ENCODE data around the gene ABI2.
"Not testable (repeated sequence)": the region's sequence is repeated elsewhere in the genome, so short reads cannot be mapped to it uniquely, and the experiment has no call there.

GRCh38 chr2:203372706-203373105 lies 44.5 kb downstream of the ABI2 start:
- TF ChIP-seq POLR2A, CTCF (IDR thresholded peaks at IDR 0.05): not testable (repeated sequence)

All from esophagus squamous epithelium (tissue), 4 donors.